HepG2 (cell line): ENCODE data around the gene CLP1. TPM values are rescaled to one million over a fixed set of nuclear protein-coding genes. Genes with fewer than 3 reads are reported as not detected.

Experiments used
- ATAC-seq: fragments of 200-7000 bp; cut with Tn5 transposase; 3 replicates; pipeline ENCODE4 v1.9.1; 2020; ENCODE audit warnings: mild to moderate bottlenecking, moderate library complexity
- BruUV-seq: library from RNA; stranded (reverse); fragments of 400-500 nt; replicated peaks from 2 replicates; lab custom pipeline; 2021; lab: Mats Ljungman, UMichigan
- CTCF ChIA-PET: fragments of 300-600 bp; formaldehyde crosslinking; extraction: SDS; loops from one replicate; lab custom pipeline; 2021; ENCODE audit warnings: low total read pairs, inconsistent platforms, low intra/inter-chr PET ratio; lab: Yijun Ruan, JAX
- POLR2A ChIA-PET: fragments of 350-600 bp; sonication (Branson Sonifier 250); formaldehyde crosslinking; loops from one replicate; lab custom pipeline; 2020; ENCODE audit warnings: antibody characterized with exemption, inconsistent platforms; lab: Yijun Ruan, JAX
- DNase-seq: peaks from one replicate; pipeline ENCODE4 v3.0.0-alpha.2; 2015; ENCODE audit warnings: low spot score
- FAIRE-seq: peaks from 3 replicates; lab custom pipeline; 2011; peaks lifted over from hg19 to GRCh38; lab: Jason Lieb, UNC
- H2AFZ ChIP-seq: one replicate; pipeline ENCODE4 v1.6.1; 2011; ENCODE audit warnings: low read length, inconsistent platforms
- H3K27ac ChIP-seq: fragments of 300-600 bp; 3 replicates; pipeline ENCODE4 v1.8.0; 2011; ENCODE audit warnings: mixed run types, mild to moderate bottlenecking, mixed read lengths, low read length, inconsistent platforms; ENCODE audit not compliant: insufficient read depth; ENCODE audit errors: extremely low read length
- H3K27me3 ChIP-seq, 2 experiments: fragments of 200-600 bp in 1 of 2; 2 replicates in 1 of 2; 3 replicates in 1 of 2; pipeline versions ENCODE4 v1.6.0 to v1.8.0; 2011; ENCODE audit warnings: low read length in 2 of 2, mild to moderate bottlenecking in 2 of 2, moderate library complexity in 2 of 2, inconsistent platforms in 1 of 2; ENCODE audit not compliant: insufficient read depth in 2 of 2, control insufficient read depth in 1 of 2
- H3K36me3 ChIP-seq, 2 experiments: fragments of 200-600 bp in 1 of 2; replicated peaks in 1 of 2; 2 replicates in 1 of 2; 3 replicates in 1 of 2; pipeline versions ENCODE4 v1.5.1 to v1.8.0; 2011; ENCODE audit warnings: low read length in 2 of 2, inconsistent platforms in 1 of 2; ENCODE audit not compliant: insufficient read depth in 2 of 2, control insufficient read depth in 1 of 2
- H3K4me1 ChIP-seq: 2 replicates; pipeline ENCODE4 v1.5.1; 2012; ENCODE audit warnings: low read length, inconsistent platforms; ENCODE audit not compliant: insufficient read depth
- H3K4me2 ChIP-seq: 2 replicates; pipeline ENCODE4 v1.6.0; 2011; ENCODE audit warnings: low read depth, low read length, inconsistent platforms
- H3K4me3 ChIP-seq, 3 experiments: fragments of 200-600 bp in 1 of 3; sonication (generic), shearing (Covaris generic) in 1 of 3; replicated peaks in 1 of 3; 2 replicates each; pipeline ENCODE4 v1.5.1; 2011 to 2016; ENCODE audit warnings: low read length in 3 of 3, inconsistent platforms in 2 of 3, low read depth in 2 of 3, mild to moderate bottlenecking in 2 of 3, control low read depth in 1 of 3, mixed read lengths in 1 of 3; ENCODE audit not compliant: insufficient read depth in 1 of 3
- H3K79me2 ChIP-seq: one replicate; pipeline ENCODE4 v1.6.1; 2011; ENCODE audit warnings: low read length, inconsistent platforms; ENCODE audit not compliant: insufficient read depth
- H3K9ac ChIP-seq: 2 replicates; pipeline ENCODE4 v1.6.0; 2011; ENCODE audit warnings: mild to moderate bottlenecking, low read depth, low read length, inconsistent platforms; ENCODE audit not compliant: insufficient read depth
- H3K9me3 ChIP-seq: 2 replicates; pipeline ENCODE4 v1.5.1; 2012; ENCODE audit warnings: mild to moderate bottlenecking, low read length
- H4K20me1 ChIP-seq: 2 replicates; pipeline ENCODE4 v1.6.0; 2011; ENCODE audit warnings: inconsistent platforms, mild to moderate bottlenecking, low read length, moderate library complexity; ENCODE audit not compliant: insufficient read depth
- E2F1 ChIP-seq: sonication (generic); formaldehyde crosslinking; IDR thresholded peaks from 2 replicates; pipeline ENCODE4 v1.5.0; 2020; ENCODE audit warnings: missing genetic modification reagents
- ERF ChIP-seq: IDR thresholded peaks from 2 replicates; pipeline ENCODE4 v1.6.1; 2018; ENCODE audit warnings: missing biosample characterization, missing genetic modification reagents
- GABPA ChIP-seq, 2 experiments: IDR thresholded peaks; 2 replicates each; pipeline ENCODE4 v1.6.1; 2011 to 2016; ENCODE audit warnings: low read depth in 2 of 2, low read length in 1 of 2, missing biosample characterization in 1 of 2, missing genetic modification characterization in 1 of 2
- KAT8 ChIP-seq: IDR thresholded peaks from 2 replicates; pipeline ENCODE4 v1.6.1; 2016; ENCODE audit warnings: missing genetic modification reagents, missing compliant biosample characterization
- ONECUT2 ChIP-seq: sonication (generic); formaldehyde crosslinking; IDR thresholded peaks from 2 replicates; pipeline ENCODE4 v1.4.0; 2020; ENCODE audit warnings: missing genetic modification reagents
- PRPF4 ChIP-seq: fragments of 200-400 bp; formaldehyde crosslinking; IDR thresholded peaks from 2 replicates; pipeline ENCODE4 v1.6.1; 2016; ENCODE audit warnings: low read length, low read depth; ENCODE audit not compliant: poor library complexity, severe bottlenecking
- RARA ChIP-seq: IDR thresholded peaks from 2 replicates; pipeline ENCODE4 v1.6.1; 2016; ENCODE audit warnings: missing genetic modification reagents, missing compliant biosample characterization
- SP1 ChIP-seq, 2 experiments: fragments of 450-650 bp in 1 of 2; sonication (generic) in 1 of 2; formaldehyde crosslinking in 1 of 2; IDR thresholded peaks; 2 replicates each; pipeline versions ENCODE4 v1.4.0 to v1.6.1; 2016 to 2020; ENCODE audit warnings: missing genetic modification reagents in 1 of 2
- YEATS4 ChIP-seq: sonication (generic); formaldehyde crosslinking; IDR thresholded peaks from 2 replicates; pipeline ENCODE4 v1.4.0; 2020; ENCODE audit warnings: missing genetic modification reagents, borderline replicate concordance
- ZFP62 ChIP-seq: sonication (generic); formaldehyde crosslinking; IDR thresholded peaks from 2 replicates; pipeline ENCODE4 v1.4.0; 2020; ENCODE audit warnings: missing genetic modification reagents
- ZNF160 ChIP-seq: sonication (generic); formaldehyde crosslinking; IDR thresholded peaks from 2 replicates; pipeline ENCODE4 v1.8.0; 2022; ENCODE audit warnings: mild to moderate bottlenecking, inconsistent platforms, missing genetic modification reagents
- ZNF577 ChIP-seq: sonication (generic); formaldehyde crosslinking; IDR thresholded peaks from 2 replicates; pipeline ENCODE4 v1.4.0; 2020; ENCODE audit warnings: mild to moderate bottlenecking, low read depth, missing genetic modification reagents, borderline replicate concordance
- ZNF891 ChIP-seq: sonication (generic); formaldehyde crosslinking; IDR thresholded peaks from 2 replicates; pipeline ENCODE4 v1.5.0; 2020; ENCODE audit warnings: mild to moderate bottlenecking, missing genetic modification reagents
- WGBS: methylation state at CpG from one replicate; pipeline ENCODE4 v1.1.6; 2017; ENCODE audit warnings: low lambda C conversion rate; 5-methylcytosine and 5-hydroxymethylcytosine counted together
- in situ Hi-C: cut with HindIII; loops from 2 replicates; pipeline ENCODE4 v1.10.0; 2017; ENCODE audit warnings: low pct_unique_long_range_greater_than_20kb; ENCODE audit not compliant: extremely low pct_ligation_motif_present
- intact Hi-C: fragments of 100-400 bp; cut with micrococcal nuclease; formaldehyde crosslinking; loops from one replicate; pipeline ENCODE4 v1.10.0; 2022; ENCODE audit not compliant: unreplicated experiment
- polyA plus RNA-seq, 8 experiments: library from polyadenylated mRNA; depleted of rRNA in 3 of 8; stranded (reverse) in 7 of 8; unstranded in 1 of 8; fragments of >200 nt; fragmentation: Illumina TruSeq in 4 of 8; extraction: Trizol in 4 of 8; gene quantifications; 2 replicates each; pipeline versions ENCODE4 v1.2.1 to v1.2.3, GENCODE V29; 2011 to 2016; ENCODE audit warnings: low read depth in 4 of 8, missing spikeins in 1 of 8, mixed read lengths in 1 of 8; ENCODE audit not compliant: insufficient read depth in 1 of 8
- total RNA-seq, 5 experiments: library from RNA; depleted of rRNA; stranded (reverse); fragments of >200 nt; fragmentation: Illumina TruSeq; extraction: Trizol; gene quantifications; 2 replicates each; pipeline ENCODE4 v1.2.3, GENCODE V29; 2016; ENCODE audit warnings: low read depth in 1 of 5

The CLP1 gene
- total and polyA plus RNA-seq, 2 of the 13 experiments (the other 11 are each of a cell fraction or from before 2014, with no cell fraction given) = 14.6 to 24.8 TPM

- intact Hi-C loops = no loop called here
- TF ChIP-seq SP1 (IDR thresholded peaks at IDR 0.05) = no peak
- TF ChIP-seq SP1 (CRISPR knock-in tag; IDR thresholded peaks at IDR 0.05) = no peak
- no peak for TF ChIP-seq E2F1 (CRISPR knock-in tag)
- TF ChIP-seq PRPF4 = no peak
- TF ChIP-seq GABPA (IDR thresholded peaks at IDR 0.05; ENCODE audit: low read depth, low read length) = no peak
- TF ChIP-seq GABPA (CRISPR knock-in tag; IDR thresholded peaks at IDR 0.05; ENCODE audit: low read depth) = no peak
- no peak for TF ChIP-seq ZFP62 (CRISPR knock-in tag)
- TF ChIP-seq ZNF577 (CRISPR knock-in tag) = no peak
- no peak for TF ChIP-seq ERF (CRISPR knock-in tag)
- TF ChIP-seq YEATS4 = no peak
- no peak for TF ChIP-seq KAT8 (CRISPR knock-in tag)
- TF ChIP-seq ZNF160 (CRISPR knock-in tag) = no peak
- no peak for TF ChIP-seq RARA (CRISPR knock-in tag)
- no peak for TF ChIP-seq ONECUT2
- no peak for TF ChIP-seq ZNF891 (CRISPR knock-in tag)
- ChIA-PET CTCF (no interaction called here), POLR2A (interaction anchor here (0.9 kb wide), 1 partner anchor 33 kb away, joined by 3 read pairs; the partner anchor contains the start of gene MED19)
- in situ Hi-C loops = no loop called here
- no TSS peak for BruUV-seq
- Histone ChIP-seq H3K27ac (no peak overlapping the region), H3K4me2 (no peak overlapping the region), H3K79me2 (peaks cover 25% of the 10 kb centered on the region), H3K4me1 (peaks cover 20% of the 10 kb centered on the region), H3K9ac (no peak overlapping the region), H3K27me3 (no peaks in the 10 kb centered on the region), H2AFZ (no peak overlapping the region), H3K36me3 (peaks cover 6 to 64% of the 10 kb centered on the region in 2 experiments), H3K9me3 (no peaks in the 10 kb centered on the region), H3K4me3 (no peak overlapping the region), H4K20me1 (no peaks in the 10 kb centered on the region)
- ATAC-seq = no peak
- FAIRE-seq = no peak
- WGBS = 100% methylated on average over 4 of the region's 4 CpGs
- DNase-seq = no peak
Observed at GRCh38 chr11:57679396-57679795, 21.8 kb downstream of the CLP1 start.
